Measurements from ENCODE around the gene KCNIP3.

- TF ChIP-seq, protein P1, sequence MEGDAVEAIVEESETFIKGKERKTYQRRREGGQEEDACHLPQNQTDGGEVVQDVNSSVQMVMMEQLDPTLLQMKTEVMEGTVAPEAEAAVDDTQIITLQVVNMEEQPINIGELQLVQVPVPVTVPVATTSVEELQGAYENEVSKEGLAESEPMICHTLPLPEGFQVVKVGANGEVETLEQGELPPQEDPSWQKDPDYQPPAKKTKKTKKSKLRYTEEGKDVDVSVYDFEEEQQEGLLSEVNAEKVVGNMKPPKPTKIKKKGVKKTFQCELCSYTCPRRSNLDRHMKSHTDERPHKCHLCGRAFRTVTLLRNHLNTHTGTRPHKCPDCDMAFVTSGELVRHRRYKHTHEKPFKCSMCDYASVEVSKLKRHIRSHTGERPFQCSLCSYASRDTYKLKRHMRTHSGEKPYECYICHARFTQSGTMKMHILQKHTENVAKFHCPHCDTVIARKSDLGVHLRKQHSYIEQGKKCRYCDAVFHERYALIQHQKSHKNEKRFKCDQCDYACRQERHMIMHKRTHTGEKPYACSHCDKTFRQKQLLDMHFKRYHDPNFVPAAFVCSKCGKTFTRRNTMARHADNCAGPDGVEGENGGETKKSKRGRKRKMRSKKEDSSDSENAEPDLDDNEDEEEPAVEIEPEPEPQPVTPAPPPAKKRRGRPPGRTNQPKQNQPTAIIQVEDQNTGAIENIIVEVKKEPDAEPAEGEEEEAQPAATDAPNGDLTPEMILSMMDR (IDR thresholded peaks at IDR 0.05) = no peak
- TF ChIP-seq POLR2A (IDR thresholded peaks at IDR 0.05) = no peak
These were observed 26.5 kb upstream of the KCNIP3 start for GRCh38 chr2:95270541-95271081.

Data from lower leg skin (tissue), 3 donors.